Bronchial epithelial cell (primary cell): Measurements from ENCODE around the gene NHSL1. TPM values are rescaled to one million over a fixed set of nuclear protein-coding genes. Genes with fewer than 3 reads are reported as not detected.

Source experiments
- DNase-seq: peaks from one replicate; pipeline ENCODE4 v3.0.0-alpha.2; 2010; ENCODE audit warnings: low read depth
- FAIRE-seq: peaks from 2 replicates; lab custom pipeline; 2011; peaks lifted over from hg19 to GRCh38; lab: Jason Lieb, UNC
- H3K27me3 ChIP-seq: 2 replicates; pipeline ENCODE4 v1.5.1; 2011; ENCODE audit warnings: low read length; ENCODE audit not compliant: control insufficient read depth, insufficient read depth
- H3K36me3 ChIP-seq: 2 replicates; pipeline ENCODE4 v1.5.1; 2011; ENCODE audit warnings: low read length; ENCODE audit not compliant: control insufficient read depth, insufficient read depth
- H3K4me3 ChIP-seq: 2 replicates; pipeline ENCODE4 v1.5.1; 2011; ENCODE audit warnings: mild to moderate bottlenecking, low read depth, low read length, control low read depth
- CTCF ChIP-seq: IDR thresholded peaks from 2 replicates; pipeline ENCODE4 v1.5.1; 2011; ENCODE audit warnings: mild to moderate bottlenecking, moderate library complexity, low read length, control low read depth, inconsistent platforms; ENCODE audit not compliant: insufficient read depth, severe bottlenecking
- total RNA-seq: library from RNA; depleted of rRNA; stranded (reverse); fragments of >200 nt; gene quantifications from 2 replicates; pipeline ENCODE4 v1.2.1, GENCODE V29; 2014

NHSL1 gene
- total RNA-seq, 1 donor from 2014 or later, result 6.3 TPM

- no peak for TF ChIP-seq CTCF
- H3K4me3 ChIP-seq, result no peak overlapping the region
- no peak for FAIRE-seq
- DNase-seq, result no peak
- peaks cover 10% of the 10 kb centered on the region for H3K36me3 ChIP-seq
- no peaks in the 10 kb centered on the region for H3K27me3 ChIP-seq
These were observed 76.4 kb downstream of the NHSL1 start for GRCh38 chr6:138422861-138423260.

GRCh38 chr6:138421608-138422007, 77.7 kb downstream of the NHSL1 start:
- DNase-seq (no peak), FAIRE-seq (no peak)
- Histone ChIP-seq H3K36me3 (peaks cover 9% of the 10 kb centered on the region), H3K4me3 (no peak overlapping the region), H3K27me3 (no peaks in the 10 kb centered on the region)
- no peak for TF ChIP-seq CTCF

GRCh38 chr6:138421089-138421488, 78.2 kb downstream of the NHSL1 start:
- DNase-seq (no peak), FAIRE-seq (no peak)
- no peak for TF ChIP-seq CTCF

GRCh38 chr6:138420356-138420755, 78.9 kb downstream of the NHSL1 start:
- Histone ChIP-seq H3K4me3 (no peak overlapping the region), H3K36me3 (peaks cover 8% of the 10 kb centered on the region), H3K27me3 (no peaks in the 10 kb centered on the region)
- no peak for TF ChIP-seq CTCF
- DNase-seq (no peak), FAIRE-seq (no peak)

More at GRCh38 chr6:138421089-138421488, 78.2 kb downstream of the NHSL1 start:
- H3K27me3 ChIP-seq, result no peaks in the 10 kb centered on the region
- H3K4me3 ChIP-seq, result no peak overlapping the region
- H3K36me3 ChIP-seq, result peaks cover 9% of the 10 kb centered on the region

GRCh38 chr6:138419766-138420165, 79.5 kb downstream of the NHSL1 start:
- FAIRE-seq, result no peak

More at GRCh38 chr6:138419766-138420165, 79.5 kb downstream of the NHSL1 start:
- DNase-seq, result no peak
- Histone ChIP-seq H3K36me3 (peaks cover 8% of the 10 kb centered on the region), H3K4me3 (no peak overlapping the region), H3K27me3 (no peaks in the 10 kb centered on the region)
- no peak for TF ChIP-seq CTCF
